Thyroid gland (tissue), 4 donors: ENCODE results near the gene LHFPL6. TPM values are rescaled to one million over a fixed set of nuclear protein-coding genes. Genes with fewer than 3 reads are reported as not detected.

ENCODE experiments used
- DNase-seq, 2 donors: peaks; one replicate each; pipeline ENCODE4 v3.0.0-alpha.2; 2019
- H3K27ac ChIP-seq, 3 donors: fragments of 200-600 bp; sonication (generic); 1 replicate in 2 of 3; 2 replicates in 1 of 3; pipeline ENCODE4 v1.5.1; 2016 to 2019; ENCODE audit warnings: mild to moderate bottlenecking in 1 of 3, moderate library complexity in 1 of 3
- H3K27me3 ChIP-seq: fragments of 200-600 bp; sonication (generic); one replicate; pipeline ENCODE4 v1.5.1; 2019
- H3K36me3 ChIP-seq, 2 donors: fragments of 200-600 bp; sonication (generic); one replicate each; pipeline ENCODE4 v1.5.1; 2016 to 2019
- H3K4me1 ChIP-seq, 2 donors: fragments of 200-600 bp; sonication (generic); one replicate each; pipeline ENCODE4 v1.5.1; 2017 to 2019
- H3K4me3 ChIP-seq, 3 donors: fragments of 200-600 bp; sonication (generic); replicated peaks in 1 of 3; 1 replicate in 2 of 3; 2 replicates in 1 of 3; pipeline ENCODE4 v1.5.1; 2016; ENCODE audit warnings: mild to moderate bottlenecking in 1 of 3
- H3K9me3 ChIP-seq: fragments of 200-600 bp; sonication (generic); one replicate; pipeline ENCODE4 v1.5.1; 2017
- CTCF ChIP-seq, 6 experiments: fragments of 200-600 bp in 3 of 6; fragments of 450-650 bp in 3 of 6; sonication (generic) in 3 of 6; IDR thresholded peaks; one replicate each; pipeline ENCODE4 v1.5.1; 2016 to 2019; ENCODE audit warnings: antibody characterized with exemption in 6 of 6, mild to moderate bottlenecking in 2 of 6, inconsistent platforms in 1 of 6, moderate library complexity in 1 of 6
- POLR2A ChIP-seq, 2 donors: fragments of 450-650 bp; IDR thresholded peaks; one replicate each; pipeline ENCODE4 v1.6.1; 2017; ENCODE audit warnings: antibody characterized with exemption in 2 of 2, mild to moderate bottlenecking in 2 of 2, moderate library complexity in 1 of 2
- WGBS, 2 donors: methylation state at CpG; one replicate each; pipeline ENCODE4 v1.1.5; 2017; 5-methylcytosine and 5-hydroxymethylcytosine counted together
- intact Hi-C: fragments of 100-400 bp; cut with DNase I; formaldehyde crosslinking; loops from one replicate; pipeline ENCODE4 v1.15.1; 2023
- total RNA-seq, 4 donors: library from RNA; depleted of rRNA; stranded (reverse); fragments of >200 nt; gene quantifications; one replicate each; pipeline ENCODE4 v1.2.3, GENCODE V29; 2016

The LHFPL6 gene
- total RNA-seq, 4 donors from 2014 or later, result 23.6 to 86.3 (median 42.0) TPM

- Histone ChIP-seq H3K27ac (no peak overlapping the region), H3K9me3 (no peaks in the 10 kb centered on the region), H3K4me1 (no peaks in the 10 kb centered on the region), H3K36me3 (no peaks in the 10 kb centered on the region), H3K4me3 (no peak overlapping the region), H3K27me3 (no peaks in the 10 kb centered on the region)
- intact Hi-C loops, result no loop called here
- 80 to 83% methylated on average over 2 of the region's 2 CpGs for WGBS, 2 donors
- DNase-seq, result no peak
- TF ChIP-seq POLR2A (IDR thresholded peaks at IDR 0.05) (no peak), CTCF (IDR thresholded peaks at IDR 0.05) (no peak)
Measured at GRCh38 chr13:39378306-39378705, 224.7 kb downstream of the LHFPL6 start.

- DNase-seq, result no peak
- H3K9me3 ChIP-seq, result no peaks in the 10 kb centered on the region
- no peak overlapping the region for H3K4me3 ChIP-seq
- H3K27ac ChIP-seq, result no peak overlapping the region
- no peaks in the 10 kb centered on the region for H3K27me3 ChIP-seq
- intact Hi-C loops, result no loop called here
- TF ChIP-seq CTCF (IDR thresholded peaks at IDR 0.05) (no peak), POLR2A (IDR thresholded peaks at IDR 0.05) (no peak)
- no peaks in the 10 kb centered on the region for H3K4me1 ChIP-seq
- H3K36me3 ChIP-seq, result no peaks in the 10 kb centered on the region
- 52 to 78% methylated on average over 1 of the region's 1 CpG for WGBS, 2 donors
Measured at GRCh38 chr13:39377699-39378098, 225.3 kb downstream of the LHFPL6 start.

- no peaks in the 10 kb centered on the region for H3K27me3 ChIP-seq
- intact Hi-C loops, result no loop called here
- DNase-seq, result no peak
- TF ChIP-seq CTCF (IDR thresholded peaks at IDR 0.05) (no peak), POLR2A (IDR thresholded peaks at IDR 0.05) (no peak)
- H3K9me3 ChIP-seq, result no peaks in the 10 kb centered on the region
- H3K4me3 ChIP-seq, result no peak overlapping the region
- no peaks in the 10 kb centered on the region for H3K4me1 ChIP-seq
- H3K27ac ChIP-seq, result no peak overlapping the region
- no peaks in the 10 kb centered on the region for H3K36me3 ChIP-seq
Measured at GRCh38 chr13:39376076-39376475, 226.9 kb downstream of the LHFPL6 start.

- H3K9me3 ChIP-seq, result no peaks in the 10 kb centered on the region
- no peaks in the 10 kb centered on the region for H3K4me1 ChIP-seq
- intact Hi-C loops, result no loop called here
- WGBS, 2 donors, result 93 to 98% methylated on average over 3 of the region's 3 CpGs
- no peak overlapping the region for H3K4me3 ChIP-seq
- H3K27ac ChIP-seq, result no peak overlapping the region
- DNase-seq, result no peak
- H3K36me3 ChIP-seq, result no peaks in the 10 kb centered on the region
- H3K27me3 ChIP-seq, result no peaks in the 10 kb centered on the region
- no peak for TF ChIP-seq POLR2A (IDR thresholded peaks at IDR 0.05)
- no peak for TF ChIP-seq CTCF (IDR thresholded peaks at IDR 0.05)
Measured at GRCh38 chr13:39375601-39376000, 227.4 kb downstream of the LHFPL6 start.

- no peak for TF ChIP-seq POLR2A (IDR thresholded peaks at IDR 0.05)
- TF ChIP-seq CTCF (IDR thresholded peaks at IDR 0.05), result no peak
- Histone ChIP-seq H3K27me3 (no peaks in the 10 kb centered on the region), H3K4me1 (no peaks in the 10 kb centered on the region), H3K27ac (no peak overlapping the region), H3K4me3 (no peak overlapping the region), H3K9me3 (no peaks in the 10 kb centered on the region), H3K36me3 (no peaks in the 10 kb centered on the region)
- 90 to 97% methylated on average over 3 of the region's 3 CpGs for WGBS, 2 donors
- intact Hi-C loops, result no loop called here
- DNase-seq, result no peak
Measured at GRCh38 chr13:39374741-39375189, 228.2 kb downstream of the LHFPL6 start.
